ENCODE measurements around the gene TMEM236.

The TMEM236 gene

GRCh38 chr10:17744341-17744861 lies 7.6 kb upstream of the TMEM236 start:
- no peak for TF ChIP-seq POLR2AphosphoS5 (IDR thresholded peaks at IDR 0.05; ENCODE audit: low read depth, low read length)
- no peak for TF ChIP-seq REST (IDR thresholded peaks at IDR 0.05; ENCODE audit: insufficient read depth in 1 of 2, low read depth in 2 of 2, low read length in 2 of 2)
- no peak for TF ChIP-seq TAF1 (IDR thresholded peaks at IDR 0.05; ENCODE audit: borderline replicate concordance, insufficient read depth, low read length)
- no peak for TF ChIP-seq SIN3A (IDR thresholded peaks at IDR 0.05; ENCODE audit: borderline replicate concordance, insufficient read depth, low read length)
- no peak for TF ChIP-seq FOXP2 (optimal IDR thresholded peaks at IDR 0.05; ENCODE audit: borderline replicate concordance, extremely low read depth, extremely low read length, insufficient read depth)

- no peak for TF ChIP-seq SIN3A (IDR thresholded peaks at IDR 0.05; ENCODE audit: borderline replicate concordance, insufficient read depth, low read length)
- no peak for TF ChIP-seq TAF1 (IDR thresholded peaks at IDR 0.05; ENCODE audit: borderline replicate concordance, insufficient read depth, low read length)
- no peak for TF ChIP-seq REST (IDR thresholded peaks at IDR 0.05; ENCODE audit: insufficient read depth in 1 of 2, low read depth in 2 of 2, low read length in 2 of 2)
- TF ChIP-seq POLR2AphosphoS5 (IDR thresholded peaks at IDR 0.05; ENCODE audit: low read depth, low read length): no peak
- no peak for TF ChIP-seq FOXP2 (optimal IDR thresholded peaks at IDR 0.05; ENCODE audit: borderline replicate concordance, extremely low read depth, extremely low read length, insufficient read depth)
Observed at GRCh38 chr10:17747883-17748550, 4.0 kb upstream of the TMEM236 start.

GRCh38 chr10:17749890-17750289 lies 2.1 kb upstream of the TMEM236 start:
- TF ChIP-seq SIN3A (IDR thresholded peaks at IDR 0.05; ENCODE audit: borderline replicate concordance, insufficient read depth, low read length) (no peak), REST (IDR thresholded peaks at IDR 0.05; ENCODE audit: insufficient read depth in 1 of 2, low read depth in 2 of 2, low read length in 2 of 2) (no peak), FOXP2 (optimal IDR thresholded peaks at IDR 0.05; ENCODE audit: borderline replicate concordance, extremely low read depth, extremely low read length, insufficient read depth) (no peak), TAF1 (IDR thresholded peaks at IDR 0.05; ENCODE audit: borderline replicate concordance, insufficient read depth, low read length) (no peak), POLR2AphosphoS5 (IDR thresholded peaks at IDR 0.05; ENCODE audit: low read depth, low read length) (no peak)

GRCh38 chr10:17756557-17757217 lies 4.7 kb downstream of the TMEM236 start:
- no peak for TF ChIP-seq FOXP2 (optimal IDR thresholded peaks at IDR 0.05; ENCODE audit: borderline replicate concordance, extremely low read depth, extremely low read length, insufficient read depth)
- no peak for TF ChIP-seq TAF1 (IDR thresholded peaks at IDR 0.05; ENCODE audit: borderline replicate concordance, insufficient read depth, low read length)
- no peak for TF ChIP-seq REST (IDR thresholded peaks at IDR 0.05; ENCODE audit: insufficient read depth in 1 of 2, low read depth in 2 of 2, low read length in 2 of 2)
- TF ChIP-seq POLR2AphosphoS5 (IDR thresholded peaks at IDR 0.05; ENCODE audit: low read depth, low read length): no peak
- TF ChIP-seq SIN3A (IDR thresholded peaks at IDR 0.05; ENCODE audit: borderline replicate concordance, insufficient read depth, low read length): no peak

Data from PFSK-1 (cell line).